CD4-positive, alpha-beta T cell (primary cell): ENCODE measurements around the gene OSBPL6. TPM values are rescaled to one million over a fixed set of nuclear protein-coding genes. Genes with fewer than 3 reads are reported as not detected.

Experiments
- ATAC-seq: fragments of 200-7000 bp; cut with Tn5 transposase; one replicate; pipeline ENCODE4 v1.10.0; 2022; ENCODE audit warnings: mild to moderate bottlenecking; ENCODE audit not compliant: poor library complexity
- CTCF ChIA-PET: fragments of 350-600 bp; sonication (Branson Sonifier 250); formaldehyde crosslinking; loops from one replicate; lab custom pipeline; 2021; ENCODE audit warnings: antibody characterized with exemption, inconsistent platforms; lab: Charles Lee
- POLR2A ChIA-PET: fragments of 350-600 bp; sonication (Branson Sonifier 250); formaldehyde crosslinking; loops from one replicate; lab custom pipeline; 2021; ENCODE audit warnings: antibody characterized with exemption, inconsistent platforms; lab: Charles Lee
- DNase-seq, 14 experiments: peaks; one replicate each; pipeline ENCODE4 v3.0.0-alpha.2; 2013 to 2020; ENCODE audit warnings: mixed read lengths in 2 of 14
- H3K27ac ChIP-seq, 2 donors: one replicate each; pipeline versions ENCODE4 v1.5.1 to v1.7.0; 2013; ENCODE audit warnings: low read length in 2 of 2, low read depth in 1 of 2, mild to moderate bottlenecking in 1 of 2
- H3K27me3 ChIP-seq, 2 experiments: 1 replicate in 1 of 2; 2 replicates in 1 of 2; pipeline versions ENCODE4 v1.6.1 to v1.7.0; 2013; ENCODE audit warnings: low read length in 2 of 2, control low read depth in 1 of 2, mild to moderate bottlenecking in 1 of 2, moderate library complexity in 1 of 2; ENCODE audit not compliant: insufficient read depth in 2 of 2, control insufficient read depth in 1 of 2
- H3K36me3 ChIP-seq: one replicate; pipeline ENCODE4 v1.6.1; 2013; ENCODE audit warnings: low read length, control low read depth; ENCODE audit not compliant: insufficient read depth
- H3K4me1 ChIP-seq: one replicate; pipeline ENCODE4 v1.6.1; 2013; ENCODE audit warnings: low read length, control low read depth; ENCODE audit not compliant: insufficient read depth
- H3K4me3 ChIP-seq: one replicate; pipeline ENCODE4 v1.5.1; 2013; ENCODE audit warnings: mild to moderate bottlenecking, low read length, moderate library complexity
- H3K9me3 ChIP-seq, 2 experiments: 1 replicate in 1 of 2; 2 replicates in 1 of 2; pipeline versions ENCODE4 v1.6.1 to v1.7.0; 2013; ENCODE audit warnings: low read length in 2 of 2, mild to moderate bottlenecking in 2 of 2, control low read depth in 1 of 2, moderate library complexity in 1 of 2; ENCODE audit not compliant: control insufficient read depth in 1 of 2, insufficient read depth in 1 of 2
- H3K27ac Mint-ChIP-seq: one replicate; pipeline ENCODE4 v1.8.0; 2020; ENCODE audit warnings: mixed read lengths
- H3K27me3 Mint-ChIP-seq: one replicate; pipeline ENCODE4 v1.8.0; 2021; ENCODE audit warnings: mixed read lengths
- H3K36me3 Mint-ChIP-seq: one replicate; pipeline ENCODE4 v1.8.0; 2021; ENCODE audit warnings: low read depth, mixed read lengths
- H3K4me1 Mint-ChIP-seq: one replicate; pipeline ENCODE4 v1.8.0; 2021; ENCODE audit warnings: low read depth, mixed read lengths
- H3K4me3 Mint-ChIP-seq: one replicate; pipeline ENCODE4 v1.8.0; 2020; ENCODE audit warnings: mild to moderate bottlenecking, mixed read lengths
- H3K9me3 Mint-ChIP-seq: one replicate; pipeline ENCODE4 v1.8.0; 2020; ENCODE audit warnings: mixed read lengths
- CTCF ChIP-seq: fragments of 200-600 bp; IDR thresholded peaks from one replicate; pipeline ENCODE4 v1.8.0; 2022; ENCODE audit warnings: antibody characterized with exemption, mild to moderate bottlenecking
- intact Hi-C, 2 experiments: fragments of 100-400 bp; cut with DNase I in 1 of 2; cut with micrococcal nuclease in 1 of 2; formaldehyde crosslinking; loops; one replicate each; pipeline versions ENCODE4 v1.15.1 to v1.9.0; 2023 to 2025; cut with DNase I, micrococcal nuclease
- total RNA-seq, 174 experiments: library from RNA in 2 of 174; stranded (reverse) in 2 of 174; gene quantifications; one replicate each; pipeline ENCODE4 v1.2.3 and lab custom pipeline; 2021 to 2026

OSBPL6 gene
- total RNA-seq, 2 experiments from 2014 or later = 0.08 to 0.11 TPM

GRCh38 chr2:178414266-178415247 is 220.2 kb downstream of the OSBPL6 start:
- Mint-ChIP-seq H3K27ac (peak overlapping the region; percentile 81), H3K4me1 (peaks cover 26% of the 10 kb centered on the region), H3K36me3 (no peaks in the 10 kb centered on the region), H3K27me3 (no peaks in the 10 kb centered on the region), H3K9me3 (no peaks in the 10 kb centered on the region), H3K4me3 (peak overlapping the region; percentile 91)
- DNase-seq (peak; percentile 48 to 89 (median 60)), ATAC-seq (peak; percentile 64)
- Histone ChIP-seq H3K4me3 (peak overlapping the region; percentile 77), H3K27me3 (no peaks in the 10 kb centered on the region), H3K27ac (peak overlapping the region; percentile 65 to 86), H3K9me3 (no peaks in the 10 kb centered on the region), H3K36me3 (no peaks in the 10 kb centered on the region), H3K4me1 (peaks cover 12% of the 10 kb centered on the region)
- POLR2A ChIA-PET = interaction anchor here (0.7 to 3.0 kb wide), 7 partner anchors 10 to 46 kb away, joined by 3 to 45 read pairs (median 3); partner anchors contain the start of genes PJVK and PRKRA
- peak; percentile 82 for TF ChIP-seq CTCF
- CTCF ChIA-PET = interaction anchor here (0.6 to 2.4 kb wide), 20 partner anchors 9 to 302 kb away, joined by 3 to 24 read pairs (median 4); partner anchors contain the start of genes PJVK, PRKRA and RBM45
- intact Hi-C loops = loop anchor here (2.0 to 5.0 kb wide), 4 partner anchors 18 to 507 kb away; partner anchors contain the start of gene RBM45 (in 2 of the 2)

- H3K36me3 ChIP-seq = no peaks in the 10 kb centered on the region
- H3K4me1 ChIP-seq = peaks cover 12% of the 10 kb centered on the region
- no peak overlapping the region for H3K27ac ChIP-seq
- ChIA-PET POLR2A (no interaction called here), CTCF (no interaction called here)
- Mint-ChIP-seq H3K36me3 (no peaks in the 10 kb centered on the region), H3K27me3 (no peaks in the 10 kb centered on the region), H3K4me1 (peaks cover 26% of the 10 kb centered on the region), H3K4me3 (no peak overlapping the region), H3K9me3 (no peaks in the 10 kb centered on the region), H3K27ac (no peak overlapping the region)
- no peak for ATAC-seq
- no peak for TF ChIP-seq CTCF
- intact Hi-C loops = loop anchor here (2.0 to 5.0 kb wide), 4 partner anchors 19 to 509 kb away; partner anchors contain the start of gene RBM45 (in 2 of the 2)
- no peaks in the 10 kb centered on the region for H3K27me3 ChIP-seq
- DNase-seq = no peak
- H3K9me3 ChIP-seq = no peaks in the 10 kb centered on the region
- no peak overlapping the region for H3K4me3 ChIP-seq
Observed at GRCh38 chr2:178415979-178416378, 221.7 kb downstream of the OSBPL6 start.

- POLR2A ChIA-PET = no interaction called here
- H3K27ac ChIP-seq = no peak overlapping the region
- no peak overlapping the region for H3K27ac Mint-ChIP-seq
Observed at GRCh38 chr2:178417916-178418315, 223.6 kb downstream of the OSBPL6 start.

More at GRCh38 chr2:178417916-178418315, 223.6 kb downstream of the OSBPL6 start:
- no peaks in the 10 kb centered on the region for H3K9me3 ChIP-seq
- H3K27me3 ChIP-seq = no peaks in the 10 kb centered on the region
- DNase-seq (no peak), ATAC-seq (no peak)
- intact Hi-C loops = loop anchor here (2.0 to 5.0 kb wide), 3 partner anchors 21 to 511 kb away; partner anchors contain the start of gene RBM45 (in 1 of the 2)
- CTCF ChIA-PET = interaction anchor here (0.6 to 1.9 kb wide), 2 partner anchors 23 to 106 kb away, joined by 4 to 7 read pairs; no protein-coding TSS in a partner anchor
- no peak overlapping the region for H3K4me3 ChIP-seq
- H3K9me3 Mint-ChIP-seq = no peaks in the 10 kb centered on the region
- H3K4me3 Mint-ChIP-seq = no peak overlapping the region
- peaks cover 24% of the 10 kb centered on the region for H3K4me1 Mint-ChIP-seq
- H3K4me1 ChIP-seq = peaks cover 12% of the 10 kb centered on the region
- no peak for TF ChIP-seq CTCF
- no peaks in the 10 kb centered on the region for H3K27me3 Mint-ChIP-seq
- H3K36me3 ChIP-seq = no peaks in the 10 kb centered on the region
- peaks cover 7% of the 10 kb centered on the region for H3K36me3 Mint-ChIP-seq
